ENCODE measurements around the gene MSRB3.

DNA sequence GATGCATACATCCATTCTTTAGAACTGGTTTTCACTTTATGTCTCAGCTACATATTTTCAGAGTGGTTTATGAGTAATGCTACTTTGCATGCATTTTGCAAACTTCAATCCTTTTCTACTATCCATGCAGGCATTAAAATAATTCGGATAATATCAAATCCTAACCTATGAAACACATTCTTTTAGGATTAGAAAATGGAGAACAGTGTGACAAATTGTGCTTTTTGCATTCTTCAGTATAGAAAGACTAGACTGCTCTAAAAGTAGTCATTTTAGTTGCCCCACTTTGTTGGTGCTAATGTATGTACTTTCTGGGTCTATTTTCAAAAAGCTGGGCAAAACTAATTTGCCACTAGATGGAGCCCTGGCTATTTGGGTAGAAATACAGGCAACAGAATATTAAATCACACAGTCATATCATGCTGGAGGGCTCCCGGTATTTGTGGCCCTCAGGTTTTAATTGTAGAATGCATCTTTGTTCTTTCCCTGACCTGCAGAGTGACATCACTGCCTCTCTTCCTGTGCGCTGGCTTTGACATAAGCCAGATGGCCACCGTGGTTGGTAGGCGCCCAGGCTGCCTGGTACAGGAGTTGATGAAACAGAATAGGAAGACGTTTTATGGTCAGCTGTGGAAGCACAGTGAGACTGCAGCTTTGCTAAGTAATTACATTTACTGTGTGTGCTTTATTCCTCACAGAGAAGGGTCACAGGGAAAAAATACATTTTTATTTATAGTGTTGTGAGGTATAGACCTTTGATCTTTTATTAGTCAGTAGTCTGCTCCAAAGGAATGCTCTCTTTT lies 28.1 kb downstream of the MSRB3 start:
- TF ChIP-seq, protein P1, sequence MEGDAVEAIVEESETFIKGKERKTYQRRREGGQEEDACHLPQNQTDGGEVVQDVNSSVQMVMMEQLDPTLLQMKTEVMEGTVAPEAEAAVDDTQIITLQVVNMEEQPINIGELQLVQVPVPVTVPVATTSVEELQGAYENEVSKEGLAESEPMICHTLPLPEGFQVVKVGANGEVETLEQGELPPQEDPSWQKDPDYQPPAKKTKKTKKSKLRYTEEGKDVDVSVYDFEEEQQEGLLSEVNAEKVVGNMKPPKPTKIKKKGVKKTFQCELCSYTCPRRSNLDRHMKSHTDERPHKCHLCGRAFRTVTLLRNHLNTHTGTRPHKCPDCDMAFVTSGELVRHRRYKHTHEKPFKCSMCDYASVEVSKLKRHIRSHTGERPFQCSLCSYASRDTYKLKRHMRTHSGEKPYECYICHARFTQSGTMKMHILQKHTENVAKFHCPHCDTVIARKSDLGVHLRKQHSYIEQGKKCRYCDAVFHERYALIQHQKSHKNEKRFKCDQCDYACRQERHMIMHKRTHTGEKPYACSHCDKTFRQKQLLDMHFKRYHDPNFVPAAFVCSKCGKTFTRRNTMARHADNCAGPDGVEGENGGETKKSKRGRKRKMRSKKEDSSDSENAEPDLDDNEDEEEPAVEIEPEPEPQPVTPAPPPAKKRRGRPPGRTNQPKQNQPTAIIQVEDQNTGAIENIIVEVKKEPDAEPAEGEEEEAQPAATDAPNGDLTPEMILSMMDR (IDR thresholded peaks at IDR 0.05), result peak in 3 of 4 experiments; percentile 16 to 28 (median 20)
- TF ChIP-seq POLR2AphosphoS5 (IDR thresholded peaks at IDR 0.05) (peak; percentile 83 to 95 (median 90)), POLR2A (IDR thresholded peaks at IDR 0.05) (no peak)
